H9 (cell line): Measurements from ENCODE around the gene ZGLP1. TPM values are rescaled to one million over a fixed set of nuclear protein-coding genes. Genes with fewer than 3 reads are reported as not detected.

ENCODE experiments used
- DNase-seq: peaks from one replicate; pipeline ENCODE4 v3.0.0-alpha.2; 2017
- H2AFZ ChIP-seq: one replicate; pipeline ENCODE4 v1.6.1; 2013; ENCODE audit warnings: mild to moderate bottlenecking, low read length, control low read depth, moderate library complexity
- H2AK5ac ChIP-seq: 2 replicates; pipeline ENCODE4 v1.6.1; 2013; ENCODE audit warnings: low read length, control low read depth, mixed read lengths; ENCODE audit not compliant: insufficient read length
- H2BK120ac ChIP-seq: one replicate; pipeline ENCODE4 v1.6.1; 2013; ENCODE audit warnings: low read depth, mild to moderate bottlenecking, low read length, control low read depth, inconsistent platforms; ENCODE audit not compliant: poor library complexity, severe bottlenecking
- H2BK12ac ChIP-seq: 2 replicates; pipeline ENCODE4 v1.6.1; 2013; ENCODE audit warnings: low read length, control low read depth, mixed read lengths, low read depth; ENCODE audit not compliant: insufficient read length
- H2BK15ac ChIP-seq: 2 replicates; pipeline ENCODE4 v1.6.1; 2013; ENCODE audit warnings: low read depth, low read length, control low read depth
- H2BK20ac ChIP-seq: one replicate; pipeline ENCODE4 v1.6.1; 2013; ENCODE audit warnings: low read depth, mild to moderate bottlenecking, low read length, control low read depth, inconsistent platforms; ENCODE audit not compliant: poor library complexity, severe bottlenecking
- H2BK5ac ChIP-seq: 2 replicates; pipeline ENCODE4 v1.6.1; 2013; ENCODE audit warnings: low read length, control low read depth, mixed read lengths; ENCODE audit not compliant: insufficient read length
- H3K14ac ChIP-seq: 2 replicates; pipeline ENCODE4 v1.6.1; 2013; ENCODE audit warnings: low read length, control low read depth; ENCODE audit not compliant: insufficient read depth
- H3K18ac ChIP-seq: 2 replicates; pipeline ENCODE4 v1.6.1; 2013; ENCODE audit warnings: low read depth, mild to moderate bottlenecking, mixed read lengths, low read length, control low read depth; ENCODE audit not compliant: insufficient read length
- H3K23ac ChIP-seq: 2 replicates; pipeline ENCODE4 v1.6.1; 2013; ENCODE audit warnings: low read length, control low read depth, mixed read lengths, low read depth; ENCODE audit not compliant: insufficient read length
- H3K23me2 ChIP-seq: 2 replicates; pipeline ENCODE4 v1.6.1; 2013; ENCODE audit warnings: low read depth, mild to moderate bottlenecking, mixed read lengths, low read length, control low read depth; ENCODE audit not compliant: insufficient read length, poor library complexity, severe bottlenecking
- H3K27ac ChIP-seq: 2 replicates; pipeline ENCODE4 v1.5.1; 2013; ENCODE audit warnings: low read length, control low read depth, mixed read lengths, low read depth; ENCODE audit not compliant: insufficient read length
- H3K27me3 ChIP-seq: 2 replicates; pipeline ENCODE4 v1.6.1; 2013; ENCODE audit warnings: low read length, control low read depth, inconsistent platforms; ENCODE audit not compliant: insufficient read depth
- H3K4ac ChIP-seq: 2 replicates; pipeline ENCODE4 v1.6.1; 2013; ENCODE audit warnings: low read depth, mild to moderate bottlenecking, control low read depth, inconsistent platforms, low read length, moderate library complexity
- H3K4me1 ChIP-seq: 2 replicates; pipeline ENCODE4 v1.6.1; 2013; ENCODE audit warnings: low read length, control low read depth, inconsistent platforms; ENCODE audit not compliant: insufficient read depth
- H3K4me2 ChIP-seq: 2 replicates; pipeline ENCODE4 v1.6.1; 2013; ENCODE audit warnings: low read length, control low read depth, mixed read lengths; ENCODE audit not compliant: insufficient read length, insufficient read depth
- H3K56ac ChIP-seq: 2 replicates; pipeline ENCODE4 v1.6.1; 2013; ENCODE audit warnings: low read depth, mild to moderate bottlenecking, mixed read lengths, low read length, control low read depth; ENCODE audit not compliant: insufficient read length
- H3K79me1 ChIP-seq: 2 replicates; pipeline ENCODE4 v1.6.1; 2013; ENCODE audit warnings: low read depth, mild to moderate bottlenecking, moderate library complexity, low read length, control low read depth, inconsistent platforms; ENCODE audit not compliant: insufficient read depth, poor library complexity, severe bottlenecking
- H3K79me2 ChIP-seq: 2 replicates; pipeline ENCODE4 v1.6.1; 2013; ENCODE audit warnings: low read length, control low read depth, inconsistent platforms; ENCODE audit not compliant: insufficient read depth
- H3K9ac ChIP-seq: 2 replicates; pipeline ENCODE4 v1.6.1; 2013; ENCODE audit warnings: low read length, control low read depth, mixed read lengths; ENCODE audit not compliant: insufficient read length; ENCODE audit errors: extremely low read depth
- H3K9me3 ChIP-seq: one replicate; pipeline ENCODE4 v1.6.1; 2013; ENCODE audit warnings: low read depth, low read length, inconsistent platforms; ENCODE audit not compliant: control insufficient read depth
- H3T11ph ChIP-seq: one replicate; pipeline ENCODE4 v1.6.1; 2013; ENCODE audit warnings: mild to moderate bottlenecking, low read length, control low read depth, inconsistent platforms
- H4K20me1 ChIP-seq: one replicate; pipeline ENCODE4 v1.6.1; 2013; ENCODE audit not compliant: control insufficient read depth, insufficient read length, insufficient read depth
- H4K5ac ChIP-seq: 2 replicates; pipeline ENCODE4 v1.6.1; 2013; ENCODE audit warnings: low read depth, mild to moderate bottlenecking, mixed read lengths, low read length, control low read depth; ENCODE audit not compliant: insufficient read length
- H4K8ac ChIP-seq: replicated peaks from 2 replicates; pipeline ENCODE4 v1.6.1; 2013; ENCODE audit warnings: low read length, control low read depth, mixed read lengths, low read depth; ENCODE audit not compliant: insufficient read length
- H4K91ac ChIP-seq: 2 replicates; pipeline ENCODE4 v1.6.1; 2013; ENCODE audit warnings: low read depth, mild to moderate bottlenecking, moderate library complexity, mixed read lengths, low read length, control low read depth; ENCODE audit not compliant: insufficient read length
- H3K27ac Mint-ChIP-seq, 3 experiments: 2 replicates in 2 of 3; 3 replicates in 1 of 3; pipeline ENCODE4 v1.8.0; 2020 to 2021; ENCODE audit warnings: mixed read lengths in 3 of 3, mild to moderate bottlenecking in 1 of 3, moderate library complexity in 1 of 3
- H3K27me3 Mint-ChIP-seq: 2 replicates; pipeline ENCODE4 v1.8.0; 2021; ENCODE audit warnings: low read depth, mild to moderate bottlenecking, moderate library complexity, mixed read lengths
- H3K36me3 Mint-ChIP-seq, 3 experiments: 2 replicates in 2 of 3; 3 replicates in 1 of 3; pipeline ENCODE4 v1.8.0; 2020 to 2021; ENCODE audit warnings: low read depth in 3 of 3, mixed read lengths in 3 of 3; ENCODE audit not compliant: insufficient read depth in 1 of 3
- H3K4me1 Mint-ChIP-seq, 2 experiments: 2 replicates each; pipeline ENCODE4 v1.8.0; 2020; ENCODE audit warnings: mixed read lengths in 2 of 2
- H3K4me3 Mint-ChIP-seq, 2 experiments: 2 replicates in 1 of 2; 3 replicates in 1 of 2; pipeline ENCODE4 v1.8.0; 2020 to 2021; ENCODE audit warnings: mild to moderate bottlenecking in 2 of 2, mixed read lengths in 2 of 2, moderate library complexity in 1 of 2
- H3K9me3 Mint-ChIP-seq, 2 experiments: 2 replicates in 1 of 2; 3 replicates in 1 of 2; pipeline ENCODE4 v1.8.0; 2020; ENCODE audit warnings: mild to moderate bottlenecking in 2 of 2, mixed read lengths in 2 of 2, moderate library complexity in 1 of 2
- CTCF ChIP-seq: fragments of 200-600 bp; sonication (generic); conservative IDR thresholded peaks from 3 replicates; pipeline ENCODE4 v1.8.0; 2021; ENCODE audit warnings: antibody characterized with exemption, mild to moderate bottlenecking
- WGBS: extraction: QIAGEN DNeasy Blood & Tissue Kit; methylation state at CpG from one replicate; pipeline ENCODE4 v1.1.7; 2013; ENCODE audit warnings: missing lambda C conversion rate, low lambda C conversion rate, mixed read lengths; ENCODE audit not compliant: insufficient read length; ENCODE audit errors: extremely low coverage; 5-methylcytosine and 5-hydroxymethylcytosine counted together
- total RNA-seq: library from RNA; stranded (reverse); gene quantifications from 2 replicates; pipeline ENCODE4 v1.2.1, GENCODE V29; 2021

The ZGLP1 gene
- total RNA-seq, 1 experiment from 2014 or later: 6.9 TPM

- Histone ChIP-seq H2AK5ac (no peak overlapping the region), H3K14ac (no peak overlapping the region), H2BK5ac (no peak overlapping the region), H3K27ac (no peak overlapping the region), H3K79me2 (peaks cover 8% of the 10 kb centered on the region; the same call in 1 of the 2 replicates), H2BK20ac (no peak overlapping the region), H3K27me3 (no peaks in the 10 kb centered on the region; the same call in 1 of the 2 replicates), H3K4me2 (peak overlapping the region; percentile 91), H2BK15ac (no peak overlapping the region), H3K9me3 (no peaks in the 10 kb centered on the region), H4K8ac (no peak overlapping the region), H3K9ac (peak overlapping the region; percentile 45), H4K20me1 (no peaks in the 10 kb centered on the region), H3K79me1 (peaks cover 4% of the 10 kb centered on the region), H4K5ac (no peak overlapping the region), H2BK120ac (no peak overlapping the region), H2BK12ac (no peak overlapping the region), H3K23ac (no peak overlapping the region), H4K91ac (no peak overlapping the region), H3K23me2 (peaks cover 24% of the 10 kb centered on the region), H3T11ph (no peak overlapping the region), H3K4me1 (peaks cover 3% of the 10 kb centered on the region; the same call in 1 of the 2 replicates), H2AFZ (no peak overlapping the region), H3K4ac (no peak overlapping the region), H3K18ac (no peak overlapping the region), H3K56ac (no peak overlapping the region)
- no peak for DNase-seq
- peaks cover 24% of the 10 kb centered on the region in 2 experiments for H3K4me1 Mint-ChIP-seq
- peaks cover 7 to 27% (median 16%) of the 10 kb centered on the region in 3 experiments; a peak in 6 of 7 replicates for H3K36me3 Mint-ChIP-seq
- no peaks in the 10 kb centered on the region; a peak in 2 of 5 replicates for H3K9me3 Mint-ChIP-seq
- peak overlapping the region in 2 of 3 experiments; percentile 40 to 91; a peak in 4 of 7 replicates for H3K27ac Mint-ChIP-seq
- no peaks in the 10 kb centered on the region; the same call in 1 of the 2 replicates for H3K27me3 Mint-ChIP-seq
- WGBS: no CpG with 5 or more reads among the region's 44 CpGs
- H3K4me3 Mint-ChIP-seq: peak overlapping the region; percentile 95 to 96
- no peak for TF ChIP-seq CTCF
Observed at GRCh38 chr19:10333758-10334587, 24.4 kb upstream of the ZGLP1 start.
